Measurements from ENCODE around the gene DCC.

DCC gene

GRCh38 chr18:52607985-52608384, 268.0 kb downstream of the DCC start:
- Mint-ChIP-seq H3K36me3 (ENCODE audit: low read depth) (no peaks in the 10 kb centered on the region), H3K27me3 (ENCODE audit: low read depth) (peaks cover 5% of the 10 kb centered on the region), H3K9me3 (no peaks in the 10 kb centered on the region), H3K27ac (no peak overlapping the region), H3K4me1 (no peaks in the 10 kb centered on the region), H3K4me3 (no peak overlapping the region)
- TF ChIP-seq CTCF (IDR thresholded peaks at IDR 0.05; ENCODE audit: unreplicated experiment in 3 of 3): no peak

DNA sequence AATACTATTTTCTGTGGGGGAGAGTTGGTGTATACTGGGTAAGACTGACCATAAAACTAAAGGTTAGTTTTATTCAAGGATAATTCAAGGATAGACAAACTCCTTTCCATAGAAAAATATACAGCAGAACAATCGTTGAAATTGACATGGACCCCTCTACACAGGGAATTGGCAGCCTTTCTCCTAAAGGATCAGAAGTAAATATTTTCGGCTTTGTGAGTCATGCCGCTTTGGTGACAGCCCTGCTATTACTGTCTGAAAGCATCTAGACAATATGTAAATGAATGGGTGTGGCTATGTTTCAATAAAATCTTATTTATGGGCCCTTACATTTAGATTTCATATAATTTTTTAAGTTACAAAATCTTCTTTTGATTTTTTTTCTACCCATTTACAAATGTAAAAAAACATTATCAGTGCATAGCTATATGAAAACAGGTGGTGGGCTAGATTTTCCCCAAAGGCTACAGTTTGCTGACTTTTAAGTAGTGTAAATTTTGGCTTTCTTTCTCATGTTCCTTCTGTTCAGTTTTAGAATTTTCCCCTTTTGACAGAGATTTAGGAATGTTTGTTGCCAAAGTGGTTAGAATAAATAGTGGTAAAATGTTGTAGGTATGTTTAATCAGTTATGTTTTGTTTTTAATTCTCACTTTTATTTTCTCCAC, 270.6 kb downstream of the DCC start:
- H3K27me3 Mint-ChIP-seq (ENCODE audit: low read depth): peaks cover 5% of the 10 kb centered on the region
- no peaks in the 10 kb centered on the region for H3K36me3 Mint-ChIP-seq (ENCODE audit: low read depth)
- TF ChIP-seq CTCF (IDR thresholded peaks at IDR 0.05; ENCODE audit: unreplicated experiment in 3 of 3): no peak
- no peak overlapping the region for H3K27ac Mint-ChIP-seq
- H3K4me1 Mint-ChIP-seq: no peaks in the 10 kb centered on the region
- H3K9me3 Mint-ChIP-seq: no peaks in the 10 kb centered on the region
- H3K4me3 Mint-ChIP-seq: no peak overlapping the region

- Mint-ChIP-seq H3K36me3 (ENCODE audit: low read depth) (no peaks in the 10 kb centered on the region), H3K9me3 (no peaks in the 10 kb centered on the region), H3K27me3 (ENCODE audit: low read depth) (peaks cover 5% of the 10 kb centered on the region), H3K4me1 (no peaks in the 10 kb centered on the region), H3K4me3 (no peak overlapping the region), H3K27ac (no peak overlapping the region)
- no peak for TF ChIP-seq CTCF (IDR thresholded peaks at IDR 0.05; ENCODE audit: unreplicated experiment in 3 of 3)
Measured at GRCh38 chr18:52612406-52612805, 272.4 kb downstream of the DCC start.

- no peaks in the 10 kb centered on the region for H3K9me3 Mint-ChIP-seq
- no peak overlapping the region for H3K27ac Mint-ChIP-seq
- H3K4me1 Mint-ChIP-seq: no peaks in the 10 kb centered on the region
- TF ChIP-seq CTCF (IDR thresholded peaks at IDR 0.05; ENCODE audit: unreplicated experiment in 3 of 3): no peak
- no peaks in the 10 kb centered on the region for H3K36me3 Mint-ChIP-seq (ENCODE audit: low read depth)
- no peak overlapping the region for H3K4me3 Mint-ChIP-seq
- H3K27me3 Mint-ChIP-seq (ENCODE audit: low read depth): peaks cover 5% of the 10 kb centered on the region
Measured at GRCh38 chr18:52615321-52615720, 275.3 kb downstream of the DCC start.

GRCh38 chr18:52615943-52616342, 275.9 kb downstream of the DCC start:
- Mint-ChIP-seq H3K27me3 (ENCODE audit: low read depth) (peaks cover 5% of the 10 kb centered on the region), H3K4me1 (no peaks in the 10 kb centered on the region), H3K9me3 (no peaks in the 10 kb centered on the region), H3K4me3 (no peak overlapping the region), H3K27ac (no peak overlapping the region), H3K36me3 (ENCODE audit: low read depth) (no peaks in the 10 kb centered on the region)
- TF ChIP-seq CTCF (IDR thresholded peaks at IDR 0.05; ENCODE audit: unreplicated experiment in 3 of 3): no peak

DNA sequence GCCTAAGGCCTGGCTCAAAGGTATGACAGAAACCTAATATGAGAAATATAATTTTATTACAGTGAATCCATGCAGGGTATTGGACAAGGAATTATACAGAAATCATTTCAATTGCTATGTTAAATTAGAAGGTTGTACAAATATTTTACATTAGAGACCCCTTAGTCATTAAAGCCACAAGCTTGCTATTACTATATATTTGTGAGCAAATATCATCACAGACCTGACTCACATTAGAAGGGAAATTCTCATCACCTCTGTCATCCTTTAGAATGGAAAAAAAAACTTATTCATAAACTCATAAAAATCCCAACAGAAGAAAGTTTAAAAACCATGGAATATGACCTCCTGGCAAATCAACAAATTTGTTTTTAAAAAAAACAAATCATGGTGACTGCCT, 277.9 kb downstream of the DCC start:
- no peaks in the 10 kb centered on the region for H3K36me3 Mint-ChIP-seq (ENCODE audit: low read depth)
- H3K4me3 Mint-ChIP-seq: no peak overlapping the region
- no peak for TF ChIP-seq CTCF (IDR thresholded peaks at IDR 0.05; ENCODE audit: unreplicated experiment in 3 of 3)
- no peak overlapping the region for H3K27ac Mint-ChIP-seq
- no peaks in the 10 kb centered on the region for H3K4me1 Mint-ChIP-seq
- no peaks in the 10 kb centered on the region for H3K9me3 Mint-ChIP-seq
- H3K27me3 Mint-ChIP-seq (ENCODE audit: low read depth): no peaks in the 10 kb centered on the region

Measured in nephron (organoid).